H1 (cell line): ENCODE results near the gene CARM1. TPM values are rescaled to one million over a fixed set of nuclear protein-coding genes. Genes with fewer than 3 reads are reported as not detected.

Source experiments
- CTCF ChIA-PET: fragments of 300-600 bp; sonication (Branson Sonifier 250); formaldehyde crosslinking; loops from one replicate; lab custom pipeline; 2021; ENCODE audit not compliant: partially characterized antibody; lab: Charles Lee
- POLR2A ChIA-PET: fragments of 300-600 bp; sonication (Branson Sonifier 250); formaldehyde crosslinking; loops from one replicate; lab custom pipeline; 2021; ENCODE audit warnings: inconsistent platforms; ENCODE audit not compliant: partially characterized antibody; lab: Charles Lee
- DNase-seq, 2 experiments: peaks; one replicate each; pipeline versions ENCODE4 v3.0.0 to v3.0.0-alpha.2; 2010 to 2022; ENCODE audit warnings: low spot score in 2 of 2, low read depth in 1 of 2, mixed read lengths in 1 of 2
- FAIRE-seq: peaks from 2 replicates; lab custom pipeline; 2011; peaks lifted over from hg19 to GRCh38; lab: Jason Lieb, UNC
- H2AFZ ChIP-seq: 2 replicates; pipeline ENCODE4 v1.8.1; 2012; ENCODE audit warnings: low read length, inconsistent platforms
- H2AK5ac ChIP-seq: 2 replicates; pipeline ENCODE4 v1.6.1; 2013; ENCODE audit warnings: low read depth, low read length
- H2BK120ac ChIP-seq: replicated peaks from 2 replicates; pipeline ENCODE3; 2013; ENCODE audit warnings: low read depth, low read length, inconsistent platforms
- H2BK12ac ChIP-seq: 2 replicates; pipeline ENCODE4 v1.6.1; 2013; ENCODE audit warnings: low read depth, low read length
- H2BK15ac ChIP-seq: 2 replicates; pipeline ENCODE4 v1.6.1; 2013; ENCODE audit warnings: low read length
- H2BK20ac ChIP-seq: 2 replicates; pipeline ENCODE4 v1.6.1; 2013; ENCODE audit warnings: low read length
- H2BK5ac ChIP-seq: 2 replicates; pipeline ENCODE4 v1.6.1; 2013; ENCODE audit warnings: low read depth, low read length
- H3K14ac ChIP-seq: 2 replicates; pipeline ENCODE4 v1.6.1; 2013; ENCODE audit warnings: inconsistent platforms; ENCODE audit not compliant: insufficient read length
- H3K18ac ChIP-seq: 2 replicates; pipeline ENCODE4 v1.6.1; 2013; ENCODE audit warnings: low read length; ENCODE audit errors: extremely low read depth
- H3K23ac ChIP-seq: 2 replicates; pipeline ENCODE4 v1.6.1; 2013; ENCODE audit warnings: inconsistent platforms; ENCODE audit not compliant: insufficient read length
- H3K23me2 ChIP-seq: 2 replicates; pipeline ENCODE4 v1.6.1; 2013; ENCODE audit warnings: low read depth, low read length
- H3K27ac ChIP-seq: 2 replicates; pipeline ENCODE4 v1.6.1; 2011; ENCODE audit warnings: low read depth, low read length, inconsistent platforms
- H3K27me3 ChIP-seq, 4 experiments: replicated peaks in 1 of 4; 1 replicate in 1 of 4; 2 replicates in 3 of 4; pipeline versions ENCODE4 v1.6.1 to v1.8.1; 2011 to 2013; ENCODE audit warnings: low read length in 3 of 4, mild to moderate bottlenecking in 3 of 4, inconsistent platforms in 2 of 4, mixed read lengths in 2 of 4, moderate library complexity in 1 of 4; ENCODE audit not compliant: control insufficient read depth in 3 of 4, insufficient read depth in 3 of 4; ENCODE audit errors: extremely low read depth in 1 of 4
- H3K36me3 ChIP-seq, 4 experiments: 2 replicates each; pipeline versions ENCODE4 v1.6.1 to v1.8.1; 2011 to 2013; ENCODE audit warnings: mild to moderate bottlenecking in 4 of 4, low read length in 3 of 4, moderate library complexity in 2 of 4, control low read depth in 1 of 4, inconsistent platforms in 1 of 4; ENCODE audit not compliant: insufficient read depth in 4 of 4, control insufficient read depth in 2 of 4
- H3K4ac ChIP-seq: replicated peaks from 2 replicates; pipeline ENCODE3; 2013; ENCODE audit warnings: low read length, low read depth, mixed read lengths, inconsistent platforms; ENCODE audit not compliant: insufficient read length
- H3K4me1 ChIP-seq, 4 experiments: replicated peaks in 1 of 4; 1 replicate in 1 of 4; 2 replicates in 3 of 4; pipeline versions ENCODE4 v1.6.1 to v1.8.1; 2011 to 2013; ENCODE audit warnings: low read length in 3 of 4, inconsistent platforms in 2 of 4, mixed read lengths in 1 of 4; ENCODE audit not compliant: insufficient read depth in 4 of 4, control insufficient read depth in 3 of 4
- H3K4me2 ChIP-seq, 2 experiments: 2 replicates each; pipeline versions ENCODE4 v1.6.1 to v1.8.1; 2011 to 2013; ENCODE audit warnings: low read depth in 2 of 2, low read length in 2 of 2, control low read depth in 1 of 2, inconsistent platforms in 1 of 2, mild to moderate bottlenecking in 1 of 2; ENCODE audit not compliant: insufficient read depth in 1 of 2
- H3K4me3 ChIP-seq, 4 experiments: fragments of 200-600, 300-600 bp in 1 of 4; sonication (generic), shearing (Covaris generic), sonication (Bioruptor Twin) in 1 of 4; 2 replicates each; pipeline versions ENCODE4 v1.5.1 to v1.8.1; 2011 to 2016; ENCODE audit warnings: low read length in 4 of 4, low read depth in 3 of 4, control low read depth in 2 of 4, inconsistent platforms in 2 of 4, mild to moderate bottlenecking in 2 of 4, mixed read lengths in 1 of 4, moderate library complexity in 1 of 4; ENCODE audit not compliant: insufficient read depth in 2 of 4; ENCODE audit errors: extremely low read depth in 1 of 4
- H3K56ac ChIP-seq: replicated peaks from 2 replicates; pipeline ENCODE3; 2013; ENCODE audit warnings: low read depth, mild to moderate bottlenecking, mixed read lengths, low read length, inconsistent platforms; ENCODE audit not compliant: insufficient read length
- H3K79me1 ChIP-seq: 2 replicates; pipeline ENCODE4 v1.6.1; 2013; ENCODE audit warnings: low read depth, low read length, control low read depth
- H3K79me2 ChIP-seq, 2 experiments: 2 replicates each; pipeline versions ENCODE4 v1.6.1 to v1.8.1; 2012 to 2013; ENCODE audit warnings: low read length in 2 of 2, mild to moderate bottlenecking in 2 of 2, inconsistent platforms in 1 of 2; ENCODE audit not compliant: insufficient read depth in 2 of 2, control insufficient read depth in 1 of 2
- H3K9ac ChIP-seq, 4 experiments: replicated peaks in 1 of 4; 1 replicate in 1 of 4; 2 replicates in 3 of 4; pipeline versions ENCODE4 v1.6.1 to v1.8.1; 2011 to 2013; ENCODE audit warnings: low read depth in 3 of 4, low read length in 3 of 4, control low read depth in 2 of 4, mild to moderate bottlenecking in 2 of 4, moderate library complexity in 2 of 4, inconsistent platforms in 1 of 4; ENCODE audit errors: extremely low read depth in 1 of 4
- H3K9me3 ChIP-seq, 2 experiments: 2 replicates each; pipeline versions ENCODE4 v1.6.1 to v1.8.1; 2012 to 2013; ENCODE audit warnings: mild to moderate bottlenecking in 2 of 2, moderate library complexity in 2 of 2, control low read depth in 1 of 2, inconsistent platforms in 1 of 2, low read depth in 1 of 2, low read length in 1 of 2, mixed read lengths in 1 of 2; ENCODE audit not compliant: insufficient read depth in 2 of 2
- H4K20me1 ChIP-seq, 2 experiments: replicated peaks in 1 of 2; 2 replicates each; pipeline versions ENCODE3 to v1.8.1; 2011 to 2013; ENCODE audit warnings: inconsistent platforms in 2 of 2, low read length in 2 of 2, mild to moderate bottlenecking in 1 of 2; ENCODE audit not compliant: insufficient read depth in 2 of 2, control insufficient read depth in 1 of 2
- H4K5ac ChIP-seq: 2 replicates; pipeline ENCODE4 v1.6.1; 2013; ENCODE audit warnings: low read length, low read depth, mixed read lengths, inconsistent platforms; ENCODE audit not compliant: insufficient read length
- H4K8ac ChIP-seq: 2 replicates; pipeline ENCODE4 v1.8.0; 2013; ENCODE audit warnings: mild to moderate bottlenecking, moderate library complexity, low read length, inconsistent platforms; ENCODE audit not compliant: insufficient read depth; ENCODE audit errors: extremely low read depth
- H4K91ac ChIP-seq: replicated peaks from 2 replicates; pipeline ENCODE3; 2013; ENCODE audit warnings: low read length, mixed read lengths, inconsistent platforms; ENCODE audit not compliant: insufficient read length
- ASH2L ChIP-seq: fragments of 200-600, 300-600 bp; sonication (generic); IDR thresholded peaks from one replicate; pipeline ENCODE4 v1.7.1; 2017; ENCODE audit warnings: low read length
- ATF3 ChIP-seq: IDR thresholded peaks from 2 replicates; pipeline ENCODE4 v1.6.1; 2011; ENCODE audit warnings: low read depth, mild to moderate bottlenecking, low read length; ENCODE audit not compliant: insufficient read depth
- BACH1 ChIP-seq: IDR thresholded peaks from 2 replicates; pipeline ENCODE4 v1.6.1; 2012; ENCODE audit warnings: low read length, improper control_type of control experiment
- JUN ChIP-seq: IDR thresholded peaks from 2 replicates; pipeline ENCODE4 v1.6.1; 2011; ENCODE audit warnings: low read depth, mild to moderate bottlenecking, improper control_type of control experiment, low read length
- TAF1 ChIP-seq: IDR thresholded peaks from 2 replicates; pipeline ENCODE4 v1.6.1; 2011; ENCODE audit warnings: mild to moderate bottlenecking, low read depth, low read length
- WGBS, 2 experiments: shearing (Covaris generic) in 1 of 2; methylation state at CpG; one replicate each; pipeline versions ENCODE4 v1.1.6 to v1.1.7; 2013 to 2015; ENCODE audit warnings: low lambda C conversion rate in 2 of 2, mixed read lengths in 2 of 2, inconsistent platforms in 1 of 2, low coverage in 1 of 2, missing lambda C conversion rate in 1 of 2; ENCODE audit not compliant: insufficient replicate concordance in 2 of 2, insufficient coverage in 1 of 2, insufficient read length in 1 of 2; ENCODE audit errors: extremely low coverage in 1 of 2, missing lambda C conversion rate in 1 of 2; 5-methylcytosine and 5-hydroxymethylcytosine counted together
- polyA plus RNA-seq, 7 experiments: library from polyadenylated mRNA; depleted of rRNA in 3 of 7; stranded (reverse) in 5 of 7; unstranded in 2 of 7; fragments of >200 nt in 5 of 7; fragments of 200-250 nt in 2 of 7; gene quantifications; 1 replicate in 5 of 7; 2 replicates in 1 of 7; 4 replicates in 1 of 7; pipeline versions ENCODE4 v1.2.1 to v1.2.3, GENCODE V29; 2011 to 2013; ENCODE audit warnings: missing spikeins in 2 of 7, mixed read lengths in 2 of 7
- total RNA-seq: library from RNA; stranded (reverse); fragmentation: NEBNext Ultra II Directional; extraction: Animal tissue kit (Norgen Biotek cat#: 25700); gene quantifications from 2 replicates; pipeline ENCODE4 v1.2.1, GENCODE V29; 2021

CARM1 gene
- total and polyA plus RNA-seq, 2 of the 8 experiments (the other 6 are each of a cell fraction or from before 2014, with no cell fraction given) = 134 to 164 TPM

GRCh38 chr19:10968527-10969135, 97.3 kb downstream of the CARM1 start:
- H3K36me3 ChIP-seq = no peaks in the 10 kb centered on the region
- H2BK120ac ChIP-seq = no peak overlapping the region
- POLR2A ChIA-PET = interaction anchor here (1.0 to 1.6 kb wide), 2 partner anchors 13 to 123 kb away, joined by 3 to 4 read pairs; no protein-coding TSS in a partner anchor
- FAIRE-seq (no peak), DNase-seq (no peak)
- H3K14ac ChIP-seq = no peak overlapping the region
- no peak overlapping the region; the same call in 1 of the 2 replicates for H3K18ac ChIP-seq
- CTCF ChIA-PET = interaction anchor here (0.7 to 1.3 kb wide), 3 partner anchors 22 to 33 kb away, joined by 3 to 6 read pairs (median 4); no protein-coding TSS in a partner anchor
- H3K9me3 ChIP-seq = no peaks in the 10 kb centered on the region; a peak in 1 of 4 replicates
- peaks cover 50 to 92% of the 10 kb centered on the region in 2 experiments for H3K79me2 ChIP-seq
- no peak overlapping the region for H3K23ac ChIP-seq
- no peak overlapping the region for H2AK5ac ChIP-seq
- H4K91ac ChIP-seq = no peak overlapping the region
- H2BK20ac ChIP-seq = no peak overlapping the region
- WGBS, 2 experiments = 79% methylated on average over 10 of the region's 10 CpGs; no CpG with 5 or more reads in 1 of the 2 experiments
- no peak overlapping the region for H3K4me3 ChIP-seq
- no peak overlapping the region for H2AFZ ChIP-seq
- H3K4me1 ChIP-seq = peaks cover 0 to 9% (median 2%) of the 10 kb centered on the region in 4 experiments; a peak in 4 of 7 replicates
- H3K56ac ChIP-seq = no peak overlapping the region
- H3K9ac ChIP-seq = no peak overlapping the region
- TF ChIP-seq ATF3 (no peak), ASH2L (no peak), JUN (no peak), BACH1 (no peak), TAF1 (no peak)
- no peak overlapping the region for H3K4me2 ChIP-seq
- H2BK5ac ChIP-seq = peak overlapping the region; percentile 35; the same call in 1 of the 2 replicates
- H4K8ac ChIP-seq = no peak overlapping the region; the same call in 1 of the 2 replicates
- H4K5ac ChIP-seq = no peak overlapping the region
- no peaks in the 10 kb centered on the region for H3K23me2 ChIP-seq
- no peak overlapping the region for H2BK15ac ChIP-seq
- H3K27me3 ChIP-seq = no peaks in the 10 kb centered on the region
- H2BK12ac ChIP-seq = no peak overlapping the region
- H3K79me1 ChIP-seq = peaks cover 15% of the 10 kb centered on the region
- H4K20me1 ChIP-seq = peaks cover 18 to 25% of the 10 kb centered on the region in 2 experiments
- no peak overlapping the region for H3K4ac ChIP-seq
- no peak overlapping the region for H3K27ac ChIP-seq
